ENCODE data around the gene CLCN6.

CLCN6 gene

GRCh38 chr1:11768821-11769220 lies 37.2 kb upstream of the CLCN6 start:
- Histone ChIP-seq H3K4me3 (ENCODE audit: low read depth, low read length) (no peak overlapping the region), H3K36me3 (no peaks in the 10 kb centered on the region), H3K9me3 (ENCODE audit: severe bottlenecking) (no peaks in the 10 kb centered on the region), H3K27ac (no peak overlapping the region), H3K27me3 (ENCODE audit: insufficient read depth, low read depth, severe bottlenecking) (no peaks in the 10 kb centered on the region)
- no peak for TF ChIP-seq CTCF (IDR thresholded peaks at IDR 0.05; ENCODE audit: low read depth, low read length)
- DNase-seq, result no peak

DNA sequence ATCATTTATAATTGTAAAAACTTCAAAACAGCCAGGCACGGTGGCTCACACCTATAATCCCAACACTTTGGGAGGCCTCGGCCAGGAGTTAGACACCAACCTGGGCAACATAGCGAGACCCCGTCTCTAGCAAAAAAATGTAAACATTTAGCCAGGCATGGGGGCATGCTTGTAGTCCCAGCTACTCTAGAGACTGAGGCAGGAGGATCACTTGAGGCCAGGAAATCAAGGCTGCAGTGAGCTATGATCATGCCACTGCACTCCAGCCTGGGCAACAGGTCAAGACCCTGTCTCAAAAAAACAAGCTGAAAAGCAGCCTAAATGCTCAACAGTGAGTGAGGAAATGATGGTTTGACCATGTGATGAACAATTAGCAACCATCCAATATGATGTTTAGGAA lies 36.7 kb upstream of the CLCN6 start:
- no peak for DNase-seq
- Histone ChIP-seq H3K4me3 (ENCODE audit: low read depth, low read length) (no peak overlapping the region), H3K9me3 (ENCODE audit: severe bottlenecking) (no peaks in the 10 kb centered on the region), H3K36me3 (no peaks in the 10 kb centered on the region), H3K27me3 (ENCODE audit: insufficient read depth, low read depth, severe bottlenecking) (no peaks in the 10 kb centered on the region), H3K27ac (no peak overlapping the region)
- TF ChIP-seq CTCF (IDR thresholded peaks at IDR 0.05; ENCODE audit: low read depth, low read length), result no peak

DNA sequence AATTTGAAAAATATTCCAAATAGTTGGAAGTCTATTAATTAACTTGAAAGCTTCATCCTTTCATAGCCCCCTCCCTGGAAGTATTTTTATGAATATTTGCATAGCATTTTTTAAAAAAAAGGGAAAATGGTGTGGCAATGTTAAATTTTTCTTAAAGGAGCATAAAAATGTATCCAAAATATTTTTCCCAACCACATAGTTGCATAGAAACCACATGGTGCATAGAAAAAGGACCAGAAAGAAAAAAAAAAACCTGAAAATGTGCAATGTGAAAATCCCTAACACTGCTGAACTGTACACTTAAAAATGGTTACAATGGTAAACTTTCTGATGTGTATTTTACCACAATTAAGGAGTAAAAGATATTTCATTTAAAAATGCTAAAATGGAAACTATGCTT lies 36.0 kb upstream of the CLCN6 start:
- Histone ChIP-seq H3K27ac (no peak overlapping the region), H3K4me3 (ENCODE audit: low read depth, low read length) (no peak overlapping the region), H3K36me3 (no peaks in the 10 kb centered on the region), H3K27me3 (ENCODE audit: insufficient read depth, low read depth, severe bottlenecking) (no peaks in the 10 kb centered on the region), H3K9me3 (ENCODE audit: severe bottlenecking) (no peaks in the 10 kb centered on the region)
- TF ChIP-seq CTCF (IDR thresholded peaks at IDR 0.05; ENCODE audit: low read depth, low read length), result no peak
- no peak for DNase-seq

DNA sequence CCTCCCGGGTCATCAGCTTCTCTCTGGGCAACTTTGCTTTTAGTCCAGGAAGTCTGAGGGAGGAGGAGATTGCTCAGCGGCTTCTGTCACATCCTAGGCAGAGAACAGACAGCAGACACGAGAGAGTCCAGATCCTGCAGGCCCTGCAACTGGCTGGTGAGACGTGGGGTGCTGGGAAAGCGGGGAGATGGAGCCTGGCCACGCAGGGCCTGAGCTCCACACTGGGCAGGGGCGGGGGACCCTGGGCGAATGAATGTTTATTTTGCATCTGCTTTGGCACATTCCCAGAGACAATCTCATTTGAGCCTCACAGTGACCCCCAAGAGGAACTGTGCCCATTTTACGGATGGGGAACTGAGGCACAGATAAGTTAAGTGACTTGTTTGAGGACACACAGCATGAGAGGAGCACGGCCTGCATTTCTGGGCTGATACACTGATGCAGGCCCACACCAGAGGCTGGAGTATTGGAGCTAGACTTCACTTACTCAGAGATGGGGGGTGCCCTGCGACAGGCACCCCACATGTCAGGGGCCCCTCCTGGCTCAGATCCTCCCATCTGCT lies 34.4 kb upstream of the CLCN6 start:
- no peaks in the 10 kb centered on the region for H3K36me3 ChIP-seq
- H3K9me3 ChIP-seq (ENCODE audit: severe bottlenecking), result no peaks in the 10 kb centered on the region
- DNase-seq, result no peak
- H3K27me3 ChIP-seq (ENCODE audit: insufficient read depth, low read depth, severe bottlenecking), result no peaks in the 10 kb centered on the region
- no peak overlapping the region for H3K27ac ChIP-seq
- TF ChIP-seq CTCF (IDR thresholded peaks at IDR 0.05; ENCODE audit: low read depth, low read length), result no peak
- no peak overlapping the region for H3K4me3 ChIP-seq (ENCODE audit: low read depth, low read length)

GRCh38 chr1:11772458-11772857 lies 33.5 kb upstream of the CLCN6 start:
- Histone ChIP-seq H3K27me3 (ENCODE audit: insufficient read depth, low read depth, severe bottlenecking) (no peaks in the 10 kb centered on the region), H3K4me3 (ENCODE audit: low read depth, low read length) (no peak overlapping the region), H3K9me3 (ENCODE audit: severe bottlenecking) (no peaks in the 10 kb centered on the region), H3K36me3 (no peaks in the 10 kb centered on the region), H3K27ac (no peak overlapping the region)
- DNase-seq, result peak; percentile 53
- no peak for TF ChIP-seq CTCF (IDR thresholded peaks at IDR 0.05; ENCODE audit: low read depth, low read length)

- Histone ChIP-seq H3K27ac (no peak overlapping the region), H3K36me3 (no peaks in the 10 kb centered on the region), H3K9me3 (ENCODE audit: severe bottlenecking) (no peaks in the 10 kb centered on the region), H3K4me3 (ENCODE audit: low read depth, low read length) (no peak overlapping the region), H3K27me3 (ENCODE audit: insufficient read depth, low read depth, severe bottlenecking) (no peaks in the 10 kb centered on the region)
- DNase-seq, result no peak
- no peak for TF ChIP-seq CTCF (IDR thresholded peaks at IDR 0.05; ENCODE audit: low read depth, low read length)
These were observed 31.2 kb upstream of the CLCN6 start for GRCh38 chr1:11774753-11775152.

Measured in WERI-Rb-1 (cell line).